SK-N-SH (cell line): ENCODE results near the gene SPDEF. TPM values are rescaled to one million over a fixed set of nuclear protein-coding genes. Genes with fewer than 3 reads are reported as not detected.

Experiments
- CTCF ChIA-PET: fragments of 300-600, 350-600 bp; formaldehyde crosslinking; extraction: SDS; loops from one replicate; lab custom pipeline; 2021; lab: Yijun Ruan, JAX
- POLR2A ChIA-PET: fragments of 350-600 bp; sonication (Branson Sonifier 250); formaldehyde crosslinking; extraction: SDS; loops from one replicate; lab custom pipeline; 2020; ENCODE audit warnings: antibody characterized with exemption, inconsistent platforms; lab: Yijun Ruan, JAX
- DNase-seq: peaks from one replicate; pipeline ENCODE4 v3.0.0; 2012
- H2AFZ ChIP-seq: fragments of 200-600 bp; sonication (generic); 2 replicates; pipeline ENCODE4 v1.8.1; 2016; ENCODE audit warnings: antibody characterized with exemption, mild to moderate bottlenecking, low read depth
- H3F3A ChIP-seq: fragments of 200-600 bp; sonication (generic); replicated peaks from 2 replicates; pipeline ENCODE3; 2016; ENCODE audit warnings: antibody characterized with exemption, mild to moderate bottlenecking; ENCODE audit not compliant: insufficient read depth
- H3K27ac ChIP-seq, 2 experiments: fragments of 200-500 bp in 1 of 2; fragments of 200-600 bp in 1 of 2; sonication (Bioruptor generic) in 1 of 2; sonication (generic), shearing (Covaris generic) in 1 of 2; 2 replicates each; pipeline versions ENCODE4 v1.5.1 to v1.6.1; 2014 to 2016; ENCODE audit warnings: low read depth in 2 of 2, inconsistent platforms in 1 of 2, low read length in 1 of 2, mild to moderate bottlenecking in 1 of 2, mixed read lengths in 1 of 2
- H3K27me3 ChIP-seq: fragments of 200-600 bp; sonication (generic), shearing (Covaris generic); 2 replicates; pipeline ENCODE4 v1.6.1; 2016; ENCODE audit warnings: mixed run types; ENCODE audit not compliant: insufficient read depth
- H3K36me3 ChIP-seq, 2 experiments: fragments of 200-500 bp in 1 of 2; fragments of 200-600 bp in 1 of 2; sonication (Bioruptor generic) in 1 of 2; sonication (generic) in 1 of 2; replicated peaks in 1 of 2; 2 replicates each; pipeline versions ENCODE3 to v1.5.1; 2014 to 2016; ENCODE audit warnings: low read length in 1 of 2, mild to moderate bottlenecking in 1 of 2; ENCODE audit not compliant: insufficient read depth in 2 of 2, control insufficient read depth in 1 of 2
- H3K4me1 ChIP-seq, 2 experiments: fragments of 200-500 bp in 1 of 2; fragments of 200-600 bp in 1 of 2; sonication (Bioruptor generic) in 1 of 2; sonication (generic), shearing (Covaris generic) in 1 of 2; 2 replicates each; pipeline versions ENCODE4 v1.5.1 to v1.6.1; 2014 to 2016; ENCODE audit warnings: low read depth in 1 of 2, low read length in 1 of 2, mixed run types in 1 of 2; ENCODE audit not compliant: insufficient read depth in 2 of 2, control insufficient read depth in 1 of 2
- H3K4me2 ChIP-seq: fragments of 200-600 bp; sonication (generic), shearing (Covaris generic); 2 replicates; pipeline ENCODE4 v1.6.1; 2017; ENCODE audit warnings: mixed run types
- H3K4me3 ChIP-seq, 2 experiments: fragments of 200-500 bp in 1 of 2; fragments of 200-600 bp in 1 of 2; sonication (Bioruptor generic) in 1 of 2; sonication (generic), shearing (Covaris generic) in 1 of 2; 2 replicates each; pipeline versions ENCODE4 v1.5.1 to v1.8.1; 2014 to 2016; ENCODE audit warnings: low read depth in 2 of 2, inconsistent platforms in 1 of 2, low read length in 1 of 2, mild to moderate bottlenecking in 1 of 2, mixed read lengths in 1 of 2, moderate library complexity in 1 of 2
- H3K79me2 ChIP-seq: fragments of 200-600 bp; sonication (generic); 2 replicates; pipeline ENCODE4 v1.8.1; 2017; ENCODE audit warnings: mild to moderate bottlenecking; ENCODE audit not compliant: insufficient read depth
- H3K9ac ChIP-seq: fragments of 200-600 bp; sonication (generic); 2 replicates; pipeline ENCODE4 v1.6.1; 2017; ENCODE audit warnings: mixed run types
- H3K9me2 ChIP-seq: fragments of 200-600 bp; sonication (generic); 2 replicates; pipeline ENCODE4 v1.6.1; 2017; ENCODE audit warnings: mixed run types
- H3K9me3 ChIP-seq: fragments of 200-600 bp; sonication (generic); 2 replicates; pipeline ENCODE4 v1.6.1; 2017; ENCODE audit warnings: mixed run types, mild to moderate bottlenecking, moderate library complexity
- H4K20me1 ChIP-seq: fragments of 200-600 bp; sonication (generic); 2 replicates; pipeline ENCODE4 v1.6.1; 2017; ENCODE audit warnings: mild to moderate bottlenecking, mixed run types; ENCODE audit not compliant: insufficient read depth
- CHD2 ChIP-seq: fragments of 150-350 bp; IDR thresholded peaks from 2 replicates; pipeline ENCODE4 v1.6.1; 2018; ENCODE audit warnings: low read length; ENCODE audit not compliant: partially characterized antibody
- FOXJ3 ChIP-seq: sonication (generic); formaldehyde crosslinking; IDR thresholded peaks from 2 replicates; pipeline ENCODE4 v1.5.1; 2020; ENCODE audit warnings: mild to moderate bottlenecking, missing genetic modification reagents
- MEF2A ChIP-seq: IDR thresholded peaks from 2 replicates; pipeline ENCODE4 v1.4.0; 2012; ENCODE audit warnings: low read depth, borderline replicate concordance
- NFIC ChIP-seq: IDR thresholded peaks from 2 replicates; pipeline ENCODE4 v1.4.0; 2012; ENCODE audit warnings: borderline replicate concordance
- NRF1 ChIP-seq: IDR thresholded peaks from 2 replicates; pipeline ENCODE4 v1.6.1; 2012; ENCODE audit warnings: low read depth, mild to moderate bottlenecking, low read length
- POLR2AphosphoS5 ChIP-seq: IDR thresholded peaks from 2 replicates; pipeline ENCODE4 v1.6.1; 2012; ENCODE audit warnings: low read depth, low read length
- RCOR1 ChIP-seq: fragments of 150-350 bp; IDR thresholded peaks from 2 replicates; pipeline ENCODE4 v1.6.1; 2017; ENCODE audit warnings: antibody characterized with exemption, low read length
- RFX5 ChIP-seq: IDR thresholded peaks from 2 replicates; pipeline ENCODE4 v1.6.1; 2012; ENCODE audit warnings: mild to moderate bottlenecking, improper control_type of control experiment, low read length
- RXRA ChIP-seq: IDR thresholded peaks from 2 replicates; pipeline ENCODE4 v1.4.0; 2012; ENCODE audit warnings: low read depth, mild to moderate bottlenecking, borderline replicate concordance
- SMC3 ChIP-seq: IDR thresholded peaks from 2 replicates; pipeline ENCODE4 v1.6.1; 2012; ENCODE audit warnings: low read depth, low read length, improper control_type of control experiment
- TAF1 ChIP-seq: IDR thresholded peaks from 2 replicates; pipeline ENCODE4 v1.6.1; 2012; ENCODE audit warnings: low read depth, mild to moderate bottlenecking, low read length, moderate library complexity, borderline replicate concordance
- TEAD4 ChIP-seq: IDR thresholded peaks from 2 replicates; pipeline ENCODE4 v1.4.0; 2012; ENCODE audit warnings: mild to moderate bottlenecking, borderline replicate concordance; ENCODE audit not compliant: insufficient read depth
- WGBS: methylation state at CpG from one replicate; pipeline ENCODE4 v1.1.6; 2017; ENCODE audit warnings: low lambda C conversion rate; 5-methylcytosine and 5-hydroxymethylcytosine counted together
- polyA plus RNA-seq, 3 experiments: library from polyadenylated mRNA; depleted of rRNA; stranded (reverse); fragments of >200 nt; gene quantifications; 2 replicates each; pipeline ENCODE4 v1.2.3, GENCODE V29; 2012
- TF ChIP-seq, protein P1 (sequence below): IDR thresholded peaks from 2 replicates; pipeline ENCODE4; 2012
- TF ChIP-seq, protein P2 (sequence below): IDR thresholded peaks from 2 replicates; pipeline ENCODE4 v1.4.0; 2012; ENCODE audit warnings: low read depth, borderline replicate concordance
- TF ChIP-seq, protein P3 (sequence below): fragments of 150-350 bp; IDR thresholded peaks from 2 replicates; pipeline ENCODE4 v1.6.1; 2016; ENCODE audit warnings: mild to moderate bottlenecking, low read depth, low read length
- TF ChIP-seq, protein P4 (sequence below): fragments of 150-350 bp; IDR thresholded peaks from 2 replicates; pipeline ENCODE4 v1.6.1; 2017; ENCODE audit warnings: antibody characterized with exemption, low read length, low read depth, borderline replicate concordance
- TF ChIP-seq, protein P5 (sequence below): fragments of 200-600 bp; sonication (generic); IDR thresholded peaks from 2 replicates; pipeline ENCODE4 v1.6.1; 2017; ENCODE audit warnings: antibody characterized with exemption, mild to moderate bottlenecking, moderate library complexity

The SPDEF gene
- polyA plus RNA-seq, 1 of the 3 experiments (the other 2 are of a cell fraction) = 0.10 TPM

DNA sequence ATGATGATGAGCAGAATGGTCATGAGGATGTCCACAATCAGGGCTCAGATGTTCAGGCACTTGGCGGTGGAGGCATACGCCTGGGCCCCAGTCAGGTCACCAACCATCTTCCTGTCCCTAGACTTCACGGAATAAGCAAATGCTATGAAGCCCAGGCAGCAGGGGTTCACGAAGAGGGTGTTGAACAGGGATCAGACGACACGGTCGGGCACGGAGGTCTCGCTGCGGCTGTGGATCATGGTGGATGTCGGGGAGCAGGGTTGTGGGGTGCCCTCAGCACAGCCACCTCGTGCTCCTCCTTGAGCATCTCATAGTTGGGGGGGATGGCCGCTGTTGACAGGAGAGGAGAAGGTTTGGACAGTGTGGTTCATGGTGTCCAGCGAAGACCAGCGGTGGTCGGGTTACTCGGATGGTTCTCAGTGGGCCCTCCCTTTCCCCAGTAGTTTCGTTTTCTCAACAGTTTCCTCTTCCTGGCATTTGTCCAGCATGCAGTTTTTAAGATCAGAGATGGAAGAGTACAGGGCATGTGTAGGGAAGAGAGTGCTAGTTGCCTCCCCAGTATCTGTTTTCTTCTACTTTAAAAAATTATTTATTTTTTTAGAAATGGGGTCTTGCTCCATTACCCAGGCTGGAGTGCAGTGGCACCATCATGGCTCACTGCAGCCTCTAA is 20.3 kb upstream of the SPDEF start (continued):
- TF ChIP-seq, protein P1, sequence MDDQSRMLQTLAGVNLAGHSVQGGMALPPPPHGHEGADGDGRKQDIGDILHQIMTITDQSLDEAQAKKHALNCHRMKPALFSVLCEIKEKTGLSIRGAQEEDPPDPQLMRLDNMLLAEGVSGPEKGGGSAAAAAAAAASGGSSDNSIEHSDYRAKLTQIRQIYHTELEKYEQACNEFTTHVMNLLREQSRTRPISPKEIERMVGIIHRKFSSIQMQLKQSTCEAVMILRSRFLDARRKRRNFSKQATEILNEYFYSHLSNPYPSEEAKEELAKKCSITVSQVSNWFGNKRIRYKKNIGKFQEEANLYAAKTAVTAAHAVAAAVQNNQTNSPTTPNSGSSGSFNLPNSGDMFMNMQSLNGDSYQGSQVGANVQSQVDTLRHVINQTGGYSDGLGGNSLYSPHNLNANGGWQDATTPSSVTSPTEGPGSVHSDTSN = no peak
- TF ChIP-seq, protein P2, sequence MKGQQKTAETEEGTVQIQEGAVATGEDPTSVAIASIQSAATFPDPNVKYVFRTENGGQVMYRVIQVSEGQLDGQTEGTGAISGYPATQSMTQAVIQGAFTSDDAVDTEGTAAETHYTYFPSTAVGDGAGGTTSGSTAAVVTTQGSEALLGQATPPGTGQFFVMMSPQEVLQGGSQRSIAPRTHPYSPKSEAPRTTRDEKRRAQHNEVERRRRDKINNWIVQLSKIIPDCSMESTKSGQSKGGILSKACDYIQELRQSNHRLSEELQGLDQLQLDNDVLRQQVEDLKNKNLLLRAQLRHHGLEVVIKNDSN = no peak
- TF ChIP-seq, protein P3, sequence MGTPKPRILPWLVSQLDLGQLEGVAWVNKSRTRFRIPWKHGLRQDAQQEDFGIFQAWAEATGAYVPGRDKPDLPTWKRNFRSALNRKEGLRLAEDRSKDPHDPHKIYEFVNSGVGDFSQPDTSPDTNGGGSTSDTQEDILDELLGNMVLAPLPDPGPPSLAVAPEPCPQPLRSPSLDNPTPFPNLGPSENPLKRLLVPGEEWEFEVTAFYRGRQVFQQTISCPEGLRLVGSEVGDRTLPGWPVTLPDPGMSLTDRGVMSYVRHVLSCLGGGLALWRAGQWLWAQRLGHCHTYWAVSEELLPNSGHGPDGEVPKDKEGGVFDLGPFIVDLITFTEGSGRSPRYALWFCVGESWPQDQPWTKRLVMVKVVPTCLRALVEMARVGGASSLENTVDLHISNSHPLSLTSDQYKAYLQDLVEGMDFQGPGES = no peak
- no peak for TF ChIP-seq NRF1
- TF ChIP-seq, all 33 proteins: peak for 0

DNA sequence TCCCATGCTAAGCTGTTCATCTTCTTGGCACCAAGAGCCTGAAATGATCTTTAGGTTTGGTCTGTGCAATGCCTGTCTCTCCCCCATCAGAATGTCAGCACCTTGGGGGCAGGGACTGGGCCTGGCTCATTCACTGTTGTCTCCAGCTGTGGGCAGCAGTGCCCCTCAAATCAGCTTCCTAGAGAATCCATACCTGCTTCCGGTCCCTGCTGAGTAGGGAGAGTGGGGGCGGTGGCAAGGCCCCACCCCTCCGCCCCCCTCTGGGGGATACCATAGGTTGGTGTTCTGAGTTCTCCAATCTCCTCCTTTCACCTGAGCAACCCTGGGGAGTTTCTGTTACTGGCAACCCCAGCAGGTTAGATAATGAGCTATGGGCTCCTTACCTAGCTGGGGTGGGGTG is 19.2 kb upstream of the SPDEF start:
- Histone ChIP-seq H2AFZ (no peak overlapping the region), H3K9me3 (no peaks in the 10 kb centered on the region)
- CTCF ChIA-PET = interaction anchor here (1.2 to 2.9 kb wide), 2 partner anchors 14 to 116 kb away, joined by 3 to 9 read pairs; no protein-coding TSS in a partner anchor
- TF ChIP-seq NFIC = no peak
- TF ChIP-seq CHD2 = no peak
- TF ChIP-seq FOXJ3 = no peak
- TF ChIP-seq TAF1 = no peak
- TF ChIP-seq, protein P4, sequence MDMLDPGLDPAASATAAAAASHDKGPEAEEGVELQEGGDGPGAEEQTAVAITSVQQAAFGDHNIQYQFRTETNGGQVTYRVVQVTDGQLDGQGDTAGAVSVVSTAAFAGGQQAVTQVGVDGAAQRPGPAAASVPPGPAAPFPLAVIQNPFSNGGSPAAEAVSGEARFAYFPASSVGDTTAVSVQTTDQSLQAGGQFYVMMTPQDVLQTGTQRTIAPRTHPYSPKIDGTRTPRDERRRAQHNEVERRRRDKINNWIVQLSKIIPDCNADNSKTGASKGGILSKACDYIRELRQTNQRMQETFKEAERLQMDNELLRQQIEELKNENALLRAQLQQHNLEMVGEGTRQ = no peak
- TF ChIP-seq TEAD4 = no peak
- TF ChIP-seq POLR2AphosphoS5 = no peak
- TF ChIP-seq, protein P2 = no peak
- TF ChIP-seq RCOR1 = no peak
- TF ChIP-seq, protein P5, sequence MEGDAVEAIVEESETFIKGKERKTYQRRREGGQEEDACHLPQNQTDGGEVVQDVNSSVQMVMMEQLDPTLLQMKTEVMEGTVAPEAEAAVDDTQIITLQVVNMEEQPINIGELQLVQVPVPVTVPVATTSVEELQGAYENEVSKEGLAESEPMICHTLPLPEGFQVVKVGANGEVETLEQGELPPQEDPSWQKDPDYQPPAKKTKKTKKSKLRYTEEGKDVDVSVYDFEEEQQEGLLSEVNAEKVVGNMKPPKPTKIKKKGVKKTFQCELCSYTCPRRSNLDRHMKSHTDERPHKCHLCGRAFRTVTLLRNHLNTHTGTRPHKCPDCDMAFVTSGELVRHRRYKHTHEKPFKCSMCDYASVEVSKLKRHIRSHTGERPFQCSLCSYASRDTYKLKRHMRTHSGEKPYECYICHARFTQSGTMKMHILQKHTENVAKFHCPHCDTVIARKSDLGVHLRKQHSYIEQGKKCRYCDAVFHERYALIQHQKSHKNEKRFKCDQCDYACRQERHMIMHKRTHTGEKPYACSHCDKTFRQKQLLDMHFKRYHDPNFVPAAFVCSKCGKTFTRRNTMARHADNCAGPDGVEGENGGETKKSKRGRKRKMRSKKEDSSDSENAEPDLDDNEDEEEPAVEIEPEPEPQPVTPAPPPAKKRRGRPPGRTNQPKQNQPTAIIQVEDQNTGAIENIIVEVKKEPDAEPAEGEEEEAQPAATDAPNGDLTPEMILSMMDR = no peak
- no peak for TF ChIP-seq SMC3
- no peak for TF ChIP-seq RXRA
- no peak for TF ChIP-seq MEF2A
- TF ChIP-seq RFX5 = no peak
- TF ChIP-seq, all 33 proteins: peak for 0
- H3K9ac ChIP-seq = no peak overlapping the region
- POLR2A ChIA-PET = no interaction called here
- peak; percentile 21 for DNase-seq
- H4K20me1 ChIP-seq = no peaks in the 10 kb centered on the region
- no peaks in the 10 kb centered on the region for H3K27me3 ChIP-seq
- H3K4me3 ChIP-seq = no peak overlapping the region
- no peaks in the 10 kb centered on the region for H3K36me3 ChIP-seq
- 92% methylated on average over 2 of the region's 3 CpGs for WGBS
- no peak overlapping the region for H3K4me2 ChIP-seq
- no peaks in the 10 kb centered on the region for H3K9me2 ChIP-seq
- no peak overlapping the region for H3K27ac ChIP-seq
- no peaks in the 10 kb centered on the region for H3K79me2 ChIP-seq
- no peaks in the 10 kb centered on the region for H3F3A ChIP-seq
- peaks cover 0 to 5% of the 10 kb centered on the region in 2 experiments; a peak in 1 of 4 replicates for H3K4me1 ChIP-seq
